ENCODE measurements around the gene MPP2.

MPP2 gene, protein sequence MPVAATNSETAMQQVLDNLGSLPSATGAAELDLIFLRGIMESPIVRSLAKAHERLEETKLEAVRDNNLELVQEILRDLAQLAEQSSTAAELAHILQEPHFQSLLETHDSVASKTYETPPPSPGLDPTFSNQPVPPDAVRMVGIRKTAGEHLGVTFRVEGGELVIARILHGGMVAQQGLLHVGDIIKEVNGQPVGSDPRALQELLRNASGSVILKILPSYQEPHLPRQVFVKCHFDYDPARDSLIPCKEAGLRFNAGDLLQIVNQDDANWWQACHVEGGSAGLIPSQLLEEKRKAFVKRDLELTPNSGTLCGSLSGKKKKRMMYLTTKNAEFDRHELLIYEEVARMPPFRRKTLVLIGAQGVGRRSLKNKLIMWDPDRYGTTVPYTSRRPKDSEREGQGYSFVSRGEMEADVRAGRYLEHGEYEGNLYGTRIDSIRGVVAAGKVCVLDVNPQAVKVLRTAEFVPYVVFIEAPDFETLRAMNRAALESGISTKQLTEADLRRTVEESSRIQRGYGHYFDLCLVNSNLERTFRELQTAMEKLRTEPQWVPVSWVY

DNA sequence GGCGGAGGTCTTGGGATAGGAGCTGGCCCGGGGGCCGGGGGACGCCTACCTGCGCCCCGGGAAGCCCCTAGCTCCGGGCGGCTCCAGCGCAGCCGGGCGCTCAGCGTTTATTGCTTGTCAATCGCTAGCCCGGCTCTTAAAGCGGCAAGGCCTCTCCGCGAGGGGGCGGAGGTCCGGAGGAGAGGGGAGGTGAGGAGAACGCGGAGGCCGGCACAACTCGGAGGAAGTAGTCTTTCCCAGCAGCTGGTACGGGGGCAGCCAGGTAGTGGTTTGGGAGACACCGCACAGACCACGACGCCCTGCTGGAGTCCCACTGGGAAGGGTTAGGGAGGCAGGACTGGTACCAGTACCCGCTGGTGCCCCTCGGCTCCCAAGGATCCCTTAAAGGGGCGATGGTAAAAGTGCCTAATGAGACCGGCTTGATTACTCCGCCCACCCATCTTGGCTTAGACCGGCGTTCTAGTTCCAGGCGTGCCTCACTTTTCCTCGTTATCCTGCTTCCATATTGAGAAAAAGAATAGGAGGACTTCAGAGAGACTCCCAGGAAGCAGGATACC is at the start of gene MPP2:
Gene MPP2, minus strand, starts transcription at position 112 of the 557 bp plus-strand sequence. CDS start 3,076 bp downstream, outside the sequence.
- Histone ChIP-seq H3K4me3 (ENCODE audit: insufficient read depth, low read length, poor library complexity, severe bottlenecking) (no peak within 1 kb of the TSS), H3K27ac (ENCODE audit: low read depth, low read length) (no peak within 1 kb of the TSS), H3K27me3 (ENCODE audit: low read length) (no peaks in the 10 kb centered on the region), H3K4me2 (ENCODE audit: low read depth, low read length, poor library complexity, severe bottlenecking) (no peak within 1 kb of the TSS), H3K9me3 (ENCODE audit: insufficient read depth, low read length) (no peaks in the 10 kb centered on the region), H3K9ac (ENCODE audit: low read length) (no peak within 1 kb of the TSS), H3F3A (ENCODE audit: insufficient read depth) (no peaks in the 10 kb centered on the region), H2AFZ (ENCODE audit: low read depth, low read length, severe bottlenecking) (no peak within 1 kb of the TSS), H3K9me2 (replicated peaks; ENCODE audit: insufficient read depth, low read length) (no peaks in the 10 kb centered on the region), H4K20me1 (ENCODE audit: low read depth, low read length) (no peaks in the 10 kb centered on the region), H3K79me2 (ENCODE audit: insufficient read depth, low read length) (no peaks in the 10 kb centered on the region), H3K36me3 (ENCODE audit: low read length) (no peaks in the 10 kb centered on the region)
- TF ChIP-seq, protein P1, sequence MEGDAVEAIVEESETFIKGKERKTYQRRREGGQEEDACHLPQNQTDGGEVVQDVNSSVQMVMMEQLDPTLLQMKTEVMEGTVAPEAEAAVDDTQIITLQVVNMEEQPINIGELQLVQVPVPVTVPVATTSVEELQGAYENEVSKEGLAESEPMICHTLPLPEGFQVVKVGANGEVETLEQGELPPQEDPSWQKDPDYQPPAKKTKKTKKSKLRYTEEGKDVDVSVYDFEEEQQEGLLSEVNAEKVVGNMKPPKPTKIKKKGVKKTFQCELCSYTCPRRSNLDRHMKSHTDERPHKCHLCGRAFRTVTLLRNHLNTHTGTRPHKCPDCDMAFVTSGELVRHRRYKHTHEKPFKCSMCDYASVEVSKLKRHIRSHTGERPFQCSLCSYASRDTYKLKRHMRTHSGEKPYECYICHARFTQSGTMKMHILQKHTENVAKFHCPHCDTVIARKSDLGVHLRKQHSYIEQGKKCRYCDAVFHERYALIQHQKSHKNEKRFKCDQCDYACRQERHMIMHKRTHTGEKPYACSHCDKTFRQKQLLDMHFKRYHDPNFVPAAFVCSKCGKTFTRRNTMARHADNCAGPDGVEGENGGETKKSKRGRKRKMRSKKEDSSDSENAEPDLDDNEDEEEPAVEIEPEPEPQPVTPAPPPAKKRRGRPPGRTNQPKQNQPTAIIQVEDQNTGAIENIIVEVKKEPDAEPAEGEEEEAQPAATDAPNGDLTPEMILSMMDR (IDR thresholded peaks at IDR 0.05; ENCODE audit: insufficient read depth, low read length, poor library complexity, severe bottlenecking) = no peak
- TF ChIP-seq EZH2phosphoT487 (conservative IDR thresholded peaks at IDR 0.05; ENCODE audit: low read length) = no peak

DNA sequence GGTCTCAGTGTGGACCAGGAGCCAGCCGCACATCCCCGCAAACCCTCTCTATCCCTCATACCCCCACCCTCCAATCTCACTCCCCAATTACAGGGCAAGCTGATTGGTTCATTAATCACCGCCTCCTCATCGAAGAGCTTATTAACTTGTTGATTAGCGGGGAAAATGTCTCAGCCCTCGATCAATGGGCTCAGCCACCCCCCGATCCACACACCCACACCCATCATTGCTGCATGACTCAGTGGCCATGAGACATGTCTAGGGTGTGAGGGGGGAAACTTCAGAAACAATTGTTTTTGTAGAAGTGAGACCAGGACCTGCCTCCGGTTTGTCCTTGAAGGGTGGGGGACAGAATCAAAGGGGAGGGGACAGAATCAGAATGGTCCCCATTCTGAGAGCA is 48.9 kb upstream of the MPP2 start:
- Histone ChIP-seq H3K27me3 (ENCODE audit: low read length) (no peaks in the 10 kb centered on the region), H3K9ac (ENCODE audit: low read length) (no peak overlapping the region), H4K20me1 (ENCODE audit: low read depth, low read length) (no peaks in the 10 kb centered on the region), H2AFZ (ENCODE audit: low read depth, low read length, severe bottlenecking) (no peak overlapping the region), H3F3A (ENCODE audit: insufficient read depth) (no peaks in the 10 kb centered on the region), H3K27ac (ENCODE audit: low read depth, low read length) (no peak overlapping the region), H3K9me3 (ENCODE audit: insufficient read depth, low read length) (no peaks in the 10 kb centered on the region), H3K4me3 (ENCODE audit: insufficient read depth, low read length, poor library complexity, severe bottlenecking) (no peak overlapping the region), H3K79me2 (ENCODE audit: insufficient read depth, low read length) (no peaks in the 10 kb centered on the region), H3K4me2 (ENCODE audit: low read depth, low read length, poor library complexity, severe bottlenecking) (no peak overlapping the region), H3K9me2 (replicated peaks; ENCODE audit: insufficient read depth, low read length) (no peaks in the 10 kb centered on the region), H3K36me3 (ENCODE audit: low read length) (no peaks in the 10 kb centered on the region)
- TF ChIP-seq EZH2phosphoT487 (conservative IDR thresholded peaks at IDR 0.05; ENCODE audit: low read length) = no peak
- TF ChIP-seq, protein P1 (IDR thresholded peaks at IDR 0.05; ENCODE audit: insufficient read depth, low read length, poor library complexity, severe bottlenecking) = no peak

DNA sequence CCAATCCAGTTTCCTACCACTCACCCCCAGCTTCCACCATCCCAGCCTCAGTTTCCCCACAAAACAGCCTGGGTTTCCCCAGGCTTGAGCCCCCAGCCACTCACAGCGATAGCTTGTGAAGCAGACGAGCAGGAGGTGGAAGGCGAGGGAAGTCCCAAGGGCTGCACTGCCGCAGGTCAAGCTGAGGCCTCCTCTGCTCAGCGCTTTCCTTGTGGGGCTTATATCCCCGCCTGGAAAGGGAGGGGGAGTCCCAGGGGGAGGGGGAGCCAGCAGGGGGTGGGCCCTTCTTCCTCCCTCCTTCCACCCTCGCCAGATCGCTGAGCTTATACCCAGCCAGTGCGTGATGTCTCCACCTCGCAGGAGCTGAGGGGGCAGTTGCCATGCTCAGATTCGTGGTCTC is 46.4 kb upstream of the MPP2 start, which contains the start of gene PYY:
Gene PYY, minus strand, starts transcription at position 195 of the 400 bp plus-strand sequence. CDS start 457 bp downstream, outside the sequence.
- Histone ChIP-seq H3K4me2 (ENCODE audit: low read depth, low read length, poor library complexity, severe bottlenecking) (no peak within 1 kb of the TSS), H3K27ac (ENCODE audit: low read depth, low read length) (no peak within 1 kb of the TSS), H3K9me2 (replicated peaks; ENCODE audit: insufficient read depth, low read length) (no peaks in the 10 kb centered on the region), H3K79me2 (ENCODE audit: insufficient read depth, low read length) (no peaks in the 10 kb centered on the region), H3K36me3 (ENCODE audit: low read length) (no peaks in the 10 kb centered on the region), H3K9me3 (ENCODE audit: insufficient read depth, low read length) (no peaks in the 10 kb centered on the region), H3F3A (ENCODE audit: insufficient read depth) (no peaks in the 10 kb centered on the region), H3K4me3 (ENCODE audit: insufficient read depth, low read length, poor library complexity, severe bottlenecking) (no peak within 1 kb of the TSS), H2AFZ (ENCODE audit: low read depth, low read length, severe bottlenecking) (no peak within 1 kb of the TSS), H3K27me3 (ENCODE audit: low read length) (no peaks in the 10 kb centered on the region), H4K20me1 (ENCODE audit: low read depth, low read length) (no peaks in the 10 kb centered on the region), H3K9ac (ENCODE audit: low read length) (no peak within 1 kb of the TSS)
- TF ChIP-seq, protein P1 (IDR thresholded peaks at IDR 0.05; ENCODE audit: insufficient read depth, low read length, poor library complexity, severe bottlenecking) = no peak
- no peak for TF ChIP-seq EZH2phosphoT487 (conservative IDR thresholded peaks at IDR 0.05; ENCODE audit: low read length)
